IMR-90 (cell line): ENCODE measurements around the gene DMAC2. TPM values are rescaled to one million over a fixed set of nuclear protein-coding genes. Genes with fewer than 3 reads are reported as not detected.

Experiments used
- ATAC-seq: fragments of 200-7000 bp; cut with Tn5 transposase; 2 replicates; pipeline ENCODE4 v1.9.1; 2020; ENCODE audit warnings: low read depth, mild to moderate bottlenecking, moderate library complexity
- BruUV-seq: library from RNA; stranded (reverse); fragments of 400-500 nt; replicated peaks from 2 replicates; lab custom pipeline; 2021; lab: Mats Ljungman, UMichigan
- CTCF ChIA-PET: fragments of 300-600 bp; formaldehyde crosslinking; extraction: SDS; loops from one replicate; lab custom pipeline; 2021; ENCODE audit warnings: antibody characterized with exemption; lab: Yijun Ruan, JAX
- POLR2A ChIA-PET: fragments of 300-600 bp; sonication (Branson Sonifier 250); formaldehyde crosslinking; loops from one replicate; lab custom pipeline; 2022; ENCODE audit warnings: antibody characterized with exemption; ENCODE audit not compliant: unreplicated experiment; lab: Charles Lee
- DNase-seq: peaks from one replicate; pipeline ENCODE4 v3.0.0; 2013
- H2AFZ ChIP-seq: replicated peaks from 2 replicates; pipeline ENCODE3; 2013; ENCODE audit warnings: low read length, mild to moderate bottlenecking; ENCODE audit not compliant: poor library complexity
- H2AK5ac ChIP-seq: 2 replicates; pipeline ENCODE4 v1.6.1; 2013; ENCODE audit warnings: low read depth, low read length, inconsistent platforms
- H2AK9ac ChIP-seq: replicated peaks from 2 replicates; pipeline ENCODE3; 2013; ENCODE audit warnings: mild to moderate bottlenecking, low read depth, low read length, moderate library complexity; ENCODE audit not compliant: poor library complexity
- H2BK120ac ChIP-seq: 2 replicates; pipeline ENCODE4 v1.6.1; 2013; ENCODE audit warnings: low read depth, low read length, inconsistent platforms
- H2BK15ac ChIP-seq: 3 replicates; pipeline ENCODE4 v1.6.1; 2013; ENCODE audit warnings: low read depth, low read length, inconsistent platforms
- H2BK20ac ChIP-seq: 2 replicates; pipeline ENCODE4 v1.6.1; 2013; ENCODE audit warnings: low read depth, mild to moderate bottlenecking, inconsistent platforms, low read length, moderate library complexity
- H2BK5ac ChIP-seq: 2 replicates; pipeline ENCODE4 v1.6.1; 2013; ENCODE audit warnings: mild to moderate bottlenecking, low read depth, low read length, inconsistent platforms; ENCODE audit not compliant: poor library complexity, severe bottlenecking
- H3K14ac ChIP-seq: replicated peaks from 2 replicates; pipeline ENCODE4 v1.6.1; 2013; ENCODE audit warnings: low read depth, low read length, inconsistent platforms
- H3K18ac ChIP-seq: 2 replicates; pipeline ENCODE4 v1.6.1; 2013; ENCODE audit warnings: low read depth, low read length, control low read depth
- H3K23ac ChIP-seq: 2 replicates; pipeline ENCODE4 v1.6.1; 2013; ENCODE audit warnings: low read depth, low read length, inconsistent platforms
- H3K27ac ChIP-seq: 2 replicates; pipeline ENCODE4 v1.5.1; 2013; ENCODE audit warnings: mild to moderate bottlenecking, control low read depth, low read length; ENCODE audit not compliant: insufficient read depth
- H3K27me3 ChIP-seq: 2 replicates; pipeline ENCODE4 v1.6.1; 2013; ENCODE audit warnings: low read length; ENCODE audit not compliant: control insufficient read depth, insufficient read depth
- H3K36me3 ChIP-seq: 2 replicates; pipeline ENCODE4 v1.6.1; 2013; ENCODE audit warnings: low read length, mixed read lengths; ENCODE audit not compliant: control insufficient read depth, insufficient read depth
- H3K4ac ChIP-seq: 2 replicates; pipeline ENCODE4 v1.6.1; 2013; ENCODE audit warnings: low read depth, low read length, inconsistent platforms
- H3K4me1 ChIP-seq: 2 replicates; pipeline ENCODE4 v1.6.1; 2013; ENCODE audit warnings: low read length, mixed read lengths; ENCODE audit not compliant: control insufficient read depth, insufficient read depth
- H3K4me2 ChIP-seq: 2 replicates; pipeline ENCODE4 v1.6.1; 2013; ENCODE audit warnings: low read depth, mild to moderate bottlenecking, control low read depth, low read length, moderate library complexity
- H3K4me3 ChIP-seq: 2 replicates; pipeline ENCODE4 v1.5.1; 2013; ENCODE audit warnings: low read depth, mild to moderate bottlenecking, control low read depth, low read length, moderate library complexity; ENCODE audit not compliant: insufficient read depth
- H3K56ac ChIP-seq: 2 replicates; pipeline ENCODE4 v1.6.1; 2013; ENCODE audit warnings: low read length, inconsistent platforms; ENCODE audit not compliant: insufficient read depth; ENCODE audit errors: extremely low read depth
- H3K79me1 ChIP-seq, 2 experiments: 2 replicates each; pipeline ENCODE4 v1.6.1; 2013; ENCODE audit warnings: low read length in 2 of 2, inconsistent platforms in 1 of 2, low read depth in 1 of 2
- H3K9ac ChIP-seq: 2 replicates; pipeline ENCODE4 v1.6.1; 2013; ENCODE audit warnings: low read depth, low read length, control low read depth
- H3K9me1 ChIP-seq: 2 replicates; pipeline ENCODE4 v1.6.1; 2013; ENCODE audit warnings: low read length, inconsistent platforms; ENCODE audit not compliant: insufficient read depth
- H3K9me3 ChIP-seq: 2 replicates; pipeline ENCODE4 v1.6.1; 2013; ENCODE audit warnings: low read length; ENCODE audit not compliant: control insufficient read depth, insufficient read depth
- H4K20me1 ChIP-seq: 2 replicates; pipeline ENCODE4 v1.6.1; 2013; ENCODE audit warnings: low read length, inconsistent platforms; ENCODE audit not compliant: insufficient read depth
- H4K5ac ChIP-seq: 2 replicates; pipeline ENCODE4 v1.6.1; 2013; ENCODE audit warnings: mild to moderate bottlenecking, low read depth, low read length, control low read depth
- H4K8ac ChIP-seq, 2 experiments: 2 replicates each; pipeline ENCODE4 v1.6.1; 2013; ENCODE audit warnings: low read depth in 2 of 2, low read length in 2 of 2, control low read depth in 1 of 2, inconsistent platforms in 1 of 2
- H4K91ac ChIP-seq: 2 replicates; pipeline ENCODE4 v1.6.1; 2013; ENCODE audit warnings: low read depth, low read length, inconsistent platforms; ENCODE audit not compliant: insufficient read depth
- MXI1 ChIP-seq: IDR thresholded peaks from 2 replicates; pipeline ENCODE4 v1.6.1; 2012; ENCODE audit warnings: low read depth, mild to moderate bottlenecking, low read length, moderate library complexity, borderline replicate concordance
- POLR2A ChIP-seq: IDR thresholded peaks from 2 replicates; pipeline ENCODE4 v1.6.1; 2012; ENCODE audit warnings: mild to moderate bottlenecking, low read depth, low read length
- RAD21 ChIP-seq: IDR thresholded peaks from 2 replicates; pipeline ENCODE4 v1.6.1; 2012; ENCODE audit warnings: low read length, improper control_type of control experiment
- RCOR1 ChIP-seq: IDR thresholded peaks from 2 replicates; pipeline ENCODE4 v1.6.1; 2012; ENCODE audit warnings: mild to moderate bottlenecking, low read length, improper control_type of control experiment; ENCODE audit not compliant: insufficient replicate concordance
- USF2 ChIP-seq: fragments of 150-350 bp; IDR thresholded peaks from 2 replicates; pipeline ENCODE4 v1.6.1; 2017; ENCODE audit warnings: mild to moderate bottlenecking, antibody characterized with exemption, low read length, low read depth
- WGBS, 2 experiments: methylation state at CpG; one replicate each; pipeline versions ENCODE4 v1.1.5 to v1.1.7; 2013; ENCODE audit warnings: missing lambda C conversion rate in 2 of 2; ENCODE audit not compliant: insufficient read length in 1 of 2; ENCODE audit errors: extremely low coverage in 2 of 2; 5-methylcytosine and 5-hydroxymethylcytosine counted together
- dilution Hi-C: fragments of 300-500 bp; cut with HindIII; formaldehyde crosslinking; loops from one replicate; pipeline ENCODE4 v1.14.3; 2018; ENCODE audit warnings: low sequenced_read_pairs; ENCODE audit not compliant: unreplicated experiment
- in situ Hi-C: fragments of 300-500 bp; cut with MboI; formaldehyde crosslinking; loops from 3 replicates; pipeline ENCODE4 v1.14.3; 2019; ENCODE audit warnings: low sequenced_read_pairs, inconsistent platforms, mixed read lengths
- intact Hi-C: fragments of 100-400 bp; cut with micrococcal nuclease; formaldehyde crosslinking; loops from 2 replicates; pipeline ENCODE4 v1.10.0; 2022
- polyA plus RNA-seq, 3 experiments: library from polyadenylated mRNA; depleted of rRNA; stranded (reverse); fragments of >200 nt; gene quantifications; 2 replicates each; pipeline ENCODE4 v1.2.3, GENCODE V29; 2012; ENCODE audit warnings: low replicate concordance in 1 of 3
- total RNA-seq: library from RNA; depleted of rRNA; stranded (reverse); fragments of >200 nt; gene quantifications from 2 replicates; pipeline ENCODE4 v1.2.3, GENCODE V29; 2012

DMAC2 gene
- total and polyA plus RNA-seq, 2 of the 4 experiments (the other 2 are of a cell fraction), result 52.5 to 72.2 TPM

GRCh38 chr19:41411968-41412265, 27.8 kb downstream of the DMAC2 start:
- no TSS peak for BruUV-seq
- Histone ChIP-seq H3K27me3 (no peaks in the 10 kb centered on the region), H3K27ac (no peak overlapping the region), H3K23ac (no peak overlapping the region), H2AK5ac (no peak overlapping the region), H2AK9ac (no peak overlapping the region), H3K4ac (no peak overlapping the region), H4K8ac (no peak overlapping the region), H3K36me3 (peaks cover 41% of the 10 kb centered on the region), H4K91ac (no peak overlapping the region), H3K9ac (no peak overlapping the region), H3K4me1 (peaks cover 4% of the 10 kb centered on the region), H2BK20ac (no peak overlapping the region), H2BK15ac (no peak overlapping the region), H3K9me1 (no peaks in the 10 kb centered on the region; the same call in 1 of the 2 replicates), H3K9me3 (no peaks in the 10 kb centered on the region), H4K5ac (no peak overlapping the region), H3K79me1 (no peaks in the 10 kb centered on the region; a peak in 1 of 4 replicates), H3K14ac (no peak overlapping the region), H4K20me1 (no peaks in the 10 kb centered on the region), H3K56ac (no peak overlapping the region), H3K18ac (no peak overlapping the region), H3K4me2 (no peak overlapping the region), H2BK5ac (no peak overlapping the region), H2AFZ (no peak overlapping the region), H2BK120ac (no peak overlapping the region), H3K4me3 (no peak overlapping the region)
- TF ChIP-seq POLR2A, result no peak
- no peak for TF ChIP-seq RAD21
- TF ChIP-seq USF2, result no peak
- TF ChIP-seq MXI1, result no peak
- no peak for TF ChIP-seq RCOR1
- no peak for ATAC-seq
- in situ Hi-C loops (no loop called here), intact Hi-C loops (no loop called here), dilution Hi-C loops (no loop called here)
- DNase-seq, result no peak
- CTCF ChIA-PET, result no interaction called here
- POLR2A ChIA-PET, result no interaction called here
- WGBS, 2 experiments, result 100% methylated on average over 3 of the region's 11 CpGs; no CpG with 5 or more reads in 1 of the 2 experiments
